Measurements from ENCODE around the gene ABHD14A. TPM values are rescaled to one million over a fixed set of nuclear protein-coding genes. Genes with fewer than 3 reads are reported as not detected.

Gene ABHD14A
- total and polyA plus RNA-seq, 4 experiments from 2014 or later = 23.7 to 136 (median 60.0) TPM

- CTCF ChIA-PET (ENCODE audit: partially characterized antibody) = no interaction called here
- Histone ChIP-seq H3K36me3 (ENCODE audit: insufficient read depth, low read length) (peaks cover 34% of the 10 kb centered on the region), H3K9me3 (ENCODE audit: control insufficient read depth in 1 of 2, low read length in 2 of 2) (no peaks in the 10 kb centered on the region), H3K4me1 (ENCODE audit: insufficient read depth, low read length) (no peaks in the 10 kb centered on the region), H3K4me3 (ENCODE audit: low read length in 2 of 2) (no peak overlapping the region), H3K27me3 (ENCODE audit: insufficient read depth, low read length) (no peaks in the 10 kb centered on the region), H3K27ac (ENCODE audit: low read depth, low read length) (no peak overlapping the region)
- Mint-ChIP-seq H3K4me3 (no peak overlapping the region), H3K4me1 (no peaks in the 10 kb centered on the region), H3K36me3 (peaks cover 31 to 47% of the 10 kb centered on the region in 2 donors), H3K9me3 (peaks cover 0 to 2% (median 0%) of the 10 kb centered on the region in 8 donors), H3K27me3 (no peaks in the 10 kb centered on the region), H3K27ac (no peak overlapping the region)
- POLR2A ChIA-PET (ENCODE audit: partially characterized antibody) = interaction anchor here (1.1 kb wide), 1 partner anchor 10 kb away, joined by 3 read pairs; the partner anchor contains the start of gene RRP9
- DNase-seq = no peak
- intact Hi-C loops (cut with micrococcal nuclease) = no loop called here
These were observed 43.1 kb upstream of the ABHD14A start for GRCh38 chr3:51931756-51932155.

GRCh38 chr3:51932471-51933370 is 42.1 kb upstream of the ABHD14A start:
- Mint-ChIP-seq H3K4me1 (no peaks in the 10 kb centered on the region), H3K9me3 (peaks cover 0 to 2% (median 0%) of the 10 kb centered on the region in 8 donors), H3K4me3 (no peak overlapping the region), H3K27me3 (no peaks in the 10 kb centered on the region), H3K36me3 (peaks cover 36 to 57% of the 10 kb centered on the region in 2 donors), H3K27ac (peak overlapping the region in 2 of 7 donors; percentile 7 to 29)
- H3K36me3 ChIP-seq (ENCODE audit: insufficient read depth, low read length) = peaks cover 41% of the 10 kb centered on the region
- no peak for DNase-seq
- CTCF ChIA-PET (ENCODE audit: partially characterized antibody) = interaction anchor here (1.5 kb wide), 1 partner anchor 69 kb away, joined by 5 read pairs; no protein-coding TSS in a partner anchor
- intact Hi-C loops (cut with micrococcal nuclease) = no loop called here
- H3K9me3 ChIP-seq (ENCODE audit: control insufficient read depth in 1 of 2, low read length in 2 of 2) = no peaks in the 10 kb centered on the region
- no peak overlapping the region for H3K27ac ChIP-seq (ENCODE audit: low read depth, low read length)
- no peaks in the 10 kb centered on the region for H3K4me1 ChIP-seq (ENCODE audit: insufficient read depth, low read length)
- no peak overlapping the region for H3K4me3 ChIP-seq (ENCODE audit: low read length in 2 of 2)
- POLR2A ChIA-PET (ENCODE audit: partially characterized antibody) = interaction anchor here (1.0 kb wide), 1 partner anchor 9 kb away, joined by 3 read pairs; the partner anchor contains the start of gene RRP9
- no peaks in the 10 kb centered on the region for H3K27me3 ChIP-seq (ENCODE audit: insufficient read depth, low read length)

- no peaks in the 10 kb centered on the region for H3K27me3 ChIP-seq (ENCODE audit: insufficient read depth, low read length)
- ChIA-PET CTCF (ENCODE audit: partially characterized antibody) (interaction anchor here (1.5 kb wide), 1 partner anchor 68 kb away, joined by 5 read pairs; no protein-coding TSS in a partner anchor), POLR2A (ENCODE audit: partially characterized antibody) (interaction anchor here (1.0 kb wide), 1 partner anchor 8 kb away, joined by 3 read pairs; the partner anchor contains the start of gene RRP9)
- no peak overlapping the region for H3K27ac ChIP-seq (ENCODE audit: low read depth, low read length)
- H3K27me3 Mint-ChIP-seq = no peaks in the 10 kb centered on the region
- peaks cover 36 to 65% of the 10 kb centered on the region in 2 donors for H3K36me3 Mint-ChIP-seq
- H3K4me1 ChIP-seq (ENCODE audit: insufficient read depth, low read length) = no peaks in the 10 kb centered on the region
- H3K36me3 ChIP-seq (ENCODE audit: insufficient read depth, low read length) = peaks cover 50% of the 10 kb centered on the region
- H3K9me3 ChIP-seq (ENCODE audit: control insufficient read depth in 1 of 2, low read length in 2 of 2) = no peaks in the 10 kb centered on the region
- peaks cover 0 to 5% (median under 1%) of the 10 kb centered on the region in 4 donors for H3K4me1 Mint-ChIP-seq
- H3K27ac Mint-ChIP-seq = no peak overlapping the region
- H3K9me3 Mint-ChIP-seq = peaks cover 0 to 2% (median 0%) of the 10 kb centered on the region in 8 donors
- H3K4me3 Mint-ChIP-seq = no peak overlapping the region
- H3K4me3 ChIP-seq (ENCODE audit: low read length in 2 of 2) = no peak overlapping the region
- intact Hi-C loops (cut with micrococcal nuclease) = no loop called here
- DNase-seq = no peak
These were observed 41.3 kb upstream of the ABHD14A start for GRCh38 chr3:51933471-51934138.

GRCh38 chr3:51934139-51934850 is 40.6 kb upstream of the ABHD14A start:
- no peaks in the 10 kb centered on the region for H3K27me3 ChIP-seq (ENCODE audit: insufficient read depth, low read length)
- DNase-seq = no peak
- intact Hi-C loops (cut with micrococcal nuclease) = no loop called here
- peaks cover 40 to 69% of the 10 kb centered on the region in 2 donors for H3K36me3 Mint-ChIP-seq
- H3K9me3 ChIP-seq (ENCODE audit: control insufficient read depth in 1 of 2, low read length in 2 of 2) = no peaks in the 10 kb centered on the region
- no peaks in the 10 kb centered on the region for H3K27me3 Mint-ChIP-seq
- H3K4me1 ChIP-seq (ENCODE audit: insufficient read depth, low read length) = peaks cover 3% of the 10 kb centered on the region
- no peak overlapping the region for H3K4me3 Mint-ChIP-seq
- no peak overlapping the region for H3K27ac Mint-ChIP-seq
- no peak overlapping the region for H3K4me3 ChIP-seq (ENCODE audit: low read length in 2 of 2)
- no peak overlapping the region for H3K27ac ChIP-seq (ENCODE audit: low read depth, low read length)
- peaks cover 53% of the 10 kb centered on the region for H3K36me3 ChIP-seq (ENCODE audit: insufficient read depth, low read length)
- ChIA-PET POLR2A (ENCODE audit: partially characterized antibody) (interaction anchor here (1.2 kb wide), 1 partner anchor 40 kb away, joined by 4 read pairs; the partner anchor contains the start of gene ABHD14B), CTCF (ENCODE audit: partially characterized antibody) (no interaction called here)
- H3K4me1 Mint-ChIP-seq = peaks cover 3 to 5% (median 4%) of the 10 kb centered on the region in 4 donors
- H3K9me3 Mint-ChIP-seq = peaks cover 0 to 2% (median 0%) of the 10 kb centered on the region in 8 donors

- Histone ChIP-seq H3K36me3 (ENCODE audit: insufficient read depth, low read length) (peaks cover 53% of the 10 kb centered on the region), H3K9me3 (ENCODE audit: control insufficient read depth in 1 of 2, low read length in 2 of 2) (no peaks in the 10 kb centered on the region), H3K4me3 (ENCODE audit: low read length in 2 of 2) (no peak overlapping the region), H3K4me1 (ENCODE audit: insufficient read depth, low read length) (peaks cover 12% of the 10 kb centered on the region), H3K27ac (ENCODE audit: low read depth, low read length) (no peak overlapping the region), H3K27me3 (ENCODE audit: insufficient read depth, low read length) (no peaks in the 10 kb centered on the region)
- H3K36me3 Mint-ChIP-seq = peaks cover 36 to 69% of the 10 kb centered on the region in 2 donors
- CTCF ChIA-PET (ENCODE audit: partially characterized antibody) = no interaction called here
- H3K9me3 Mint-ChIP-seq = peaks cover 0 to 2% (median 0%) of the 10 kb centered on the region in 8 donors
- DNase-seq = no peak
- intact Hi-C loops (cut with micrococcal nuclease) = no loop called here
- peaks cover 4 to 11% (median 8%) of the 10 kb centered on the region in 4 donors for H3K4me1 Mint-ChIP-seq
- no peak overlapping the region for H3K4me3 Mint-ChIP-seq
- no peak overlapping the region for H3K27ac Mint-ChIP-seq
- POLR2A ChIA-PET (ENCODE audit: partially characterized antibody) = interaction anchor here (1.2 to 2.2 kb wide), 2 partner anchors 39 kb away, joined by 4 to 7 read pairs; partner anchors contain the start of genes ABHD14A and ABHD14B
- H3K27me3 Mint-ChIP-seq = no peaks in the 10 kb centered on the region
These were observed 39.6 kb upstream of the ABHD14A start for GRCh38 chr3:51934991-51935885.

All from CD4-positive, alpha-beta memory T cell (primary cell).